ENCODE measurements around the gene SPPL2A.

SPPL2A gene

GRCh38 chr15:50718700-50719125 lies 46.8 kb downstream of the SPPL2A start:
- TF ChIP-seq REST (IDR thresholded peaks at IDR 0.05; ENCODE audit: insufficient read depth in 1 of 2, low read depth in 2 of 2, low read length in 2 of 2) (no peak), FOXP2 (optimal IDR thresholded peaks at IDR 0.05; ENCODE audit: borderline replicate concordance, extremely low read depth, extremely low read length, insufficient read depth) (no peak), SIN3A (IDR thresholded peaks at IDR 0.05; ENCODE audit: borderline replicate concordance, insufficient read depth, low read length) (no peak), TAF1 (IDR thresholded peaks at IDR 0.05; ENCODE audit: borderline replicate concordance, insufficient read depth, low read length) (no peak), POLR2AphosphoS5 (IDR thresholded peaks at IDR 0.05; ENCODE audit: low read depth, low read length) (no peak)

GRCh38 chr15:50712018-50712417 lies 53.5 kb downstream of the SPPL2A start:
- TF ChIP-seq POLR2AphosphoS5 (IDR thresholded peaks at IDR 0.05; ENCODE audit: low read depth, low read length) (no peak), TAF1 (IDR thresholded peaks at IDR 0.05; ENCODE audit: borderline replicate concordance, insufficient read depth, low read length) (no peak), SIN3A (IDR thresholded peaks at IDR 0.05; ENCODE audit: borderline replicate concordance, insufficient read depth, low read length) (no peak), FOXP2 (optimal IDR thresholded peaks at IDR 0.05; ENCODE audit: borderline replicate concordance, extremely low read depth, extremely low read length, insufficient read depth) (no peak), REST (IDR thresholded peaks at IDR 0.05; ENCODE audit: insufficient read depth in 1 of 2, low read depth in 2 of 2, low read length in 2 of 2) (no peak)

- no peak for TF ChIP-seq SIN3A (IDR thresholded peaks at IDR 0.05; ENCODE audit: borderline replicate concordance, insufficient read depth, low read length)
- TF ChIP-seq FOXP2 (optimal IDR thresholded peaks at IDR 0.05; ENCODE audit: borderline replicate concordance, extremely low read depth, extremely low read length, insufficient read depth): no peak
- no peak for TF ChIP-seq TAF1 (IDR thresholded peaks at IDR 0.05; ENCODE audit: borderline replicate concordance, insufficient read depth, low read length)
- no peak for TF ChIP-seq REST (IDR thresholded peaks at IDR 0.05; ENCODE audit: insufficient read depth in 1 of 2, low read depth in 2 of 2, low read length in 2 of 2)
- TF ChIP-seq POLR2AphosphoS5 (IDR thresholded peaks at IDR 0.05; ENCODE audit: low read depth, low read length): no peak
Measured at GRCh38 chr15:50710585-50710984, 54.9 kb downstream of the SPPL2A start.

GRCh38 chr15:50707878-50708427 lies 57.6 kb downstream of the SPPL2A start:
- no peak for TF ChIP-seq TAF1 (IDR thresholded peaks at IDR 0.05; ENCODE audit: borderline replicate concordance, insufficient read depth, low read length)
- TF ChIP-seq REST (IDR thresholded peaks at IDR 0.05; ENCODE audit: insufficient read depth in 1 of 2, low read depth in 2 of 2, low read length in 2 of 2): no peak
- no peak for TF ChIP-seq POLR2AphosphoS5 (IDR thresholded peaks at IDR 0.05; ENCODE audit: low read depth, low read length)
- TF ChIP-seq SIN3A (IDR thresholded peaks at IDR 0.05; ENCODE audit: borderline replicate concordance, insufficient read depth, low read length): no peak
- no peak for TF ChIP-seq FOXP2 (optimal IDR thresholded peaks at IDR 0.05; ENCODE audit: borderline replicate concordance, extremely low read depth, extremely low read length, insufficient read depth)

All from PFSK-1 (cell line).